Hepatocyte (in vitro differentiated cells): Measurements from ENCODE around the gene PDK1. TPM values are rescaled to one million over a fixed set of nuclear protein-coding genes. Genes with fewer than 3 reads are reported as not detected.
"Not testable (repeated sequence)": the region's sequence is repeated elsewhere in the genome, so short reads cannot be mapped to it uniquely, and the experiment has no call there.

Experiments used
- DNase-seq: peaks from one replicate; pipeline ENCODE4 v3.0.0-alpha.2; 2016; ENCODE audit warnings: low spot score
- H2AFZ ChIP-seq: fragments of 200-600 bp; sonication (generic); 2 replicates; pipeline ENCODE4 v1.6.0; 2016; ENCODE audit warnings: antibody characterized with exemption, mild to moderate bottlenecking
- H3K27ac ChIP-seq: fragments of 200-600 bp; sonication (generic); 2 replicates; pipeline ENCODE4 v1.5.1; 2016; ENCODE audit warnings: mild to moderate bottlenecking
- H3K27me3 ChIP-seq: fragments of 200-600 bp; sonication (generic); 2 replicates; pipeline ENCODE4 v1.6.1; 2016
- H3K36me3 ChIP-seq: fragments of 200-600 bp; sonication (generic); replicated peaks from 2 replicates; pipeline ENCODE4 v1.5.1; 2016; ENCODE audit warnings: low read depth; ENCODE audit not compliant: insufficient read depth
- H3K4me1 ChIP-seq: fragments of 200-600 bp; sonication (generic); 2 replicates; pipeline ENCODE4 v1.5.1; 2016; ENCODE audit warnings: mild to moderate bottlenecking, moderate library complexity; ENCODE audit not compliant: insufficient read depth
- H3K4me2 ChIP-seq: fragments of 200-600 bp; sonication (generic); 2 replicates; pipeline ENCODE4 v1.6.0; 2016
- H3K4me3 ChIP-seq: fragments of 200-600 bp; sonication (generic); 2 replicates; pipeline ENCODE4 v1.5.1; 2016; ENCODE audit warnings: mild to moderate bottlenecking
- H3K79me2 ChIP-seq: fragments of 200-600 bp; sonication (generic); 2 replicates; pipeline ENCODE4 v1.6.0; 2017; ENCODE audit warnings: mild to moderate bottlenecking
- H3K9me2 ChIP-seq: fragments of 200-600 bp; sonication (generic); replicated peaks from 2 replicates; pipeline ENCODE4 v1.6.0; 2017; ENCODE audit warnings: mild to moderate bottlenecking; ENCODE audit not compliant: insufficient read depth
- H3K9me3 ChIP-seq: fragments of 200-600 bp; sonication (generic); 2 replicates; pipeline ENCODE4 v1.5.1; 2016; ENCODE audit warnings: low read depth, mild to moderate bottlenecking
- H4K20me1 ChIP-seq: fragments of 200-600 bp; sonication (generic); 2 replicates; pipeline ENCODE4 v1.6.0; 2016; ENCODE audit warnings: mild to moderate bottlenecking; ENCODE audit not compliant: insufficient read depth, poor library complexity, severe bottlenecking
- CTCF ChIP-seq: fragments of 200-600 bp; sonication (generic); IDR thresholded peaks from 2 replicates; pipeline ENCODE4 v1.5.1; 2016; ENCODE audit warnings: antibody characterized with exemption, mild to moderate bottlenecking; ENCODE audit not compliant: poor library complexity
- EZH2 ChIP-seq: fragments of 200-600 bp; sonication (generic); IDR thresholded peaks from 2 replicates; pipeline ENCODE4 v1.6.1; 2016; ENCODE audit warnings: antibody characterized with exemption, mild to moderate bottlenecking, borderline replicate concordance
- EZH2phosphoT487 ChIP-seq: fragments of 200-600 bp; sonication (generic); IDR thresholded peaks from one replicate; pipeline ENCODE4 v1.6.1; 2018; ENCODE audit warnings: antibody characterized with exemption, mild to moderate bottlenecking, low read depth, moderate library complexity; ENCODE audit not compliant: unreplicated experiment, severe bottlenecking
- WGBS: methylation state at CpG from one replicate; pipeline ENCODE4 v1.1.6; 2016; ENCODE audit warnings: low lambda C conversion rate; ENCODE audit errors: missing lambda C conversion rate; 5-methylcytosine and 5-hydroxymethylcytosine counted together
- polyA plus RNA-seq: library from polyadenylated mRNA; unstranded; fragments of >200 nt; fragmentation: Nextera tagmentation; extraction: Ambion mirVana; gene quantifications from 2 replicates; pipeline ENCODE4 v1.2.1, GENCODE V29; 2016
- total RNA-seq: library from RNA; depleted of rRNA; stranded (reverse); fragments of >200 nt; gene quantifications from 2 replicates; pipeline ENCODE4 v1.2.3, GENCODE V29; 2014

The PDK1 gene
- total and polyA plus RNA-seq, 2 experiments from 2014 or later, result 8.0 to 13.1 TPM

- Histone ChIP-seq H3K36me3 (no peaks in the 10 kb centered on the region), H3K27me3 (no peaks in the 10 kb centered on the region), H3K9me3 (no peaks in the 10 kb centered on the region), H4K20me1 (no peaks in the 10 kb centered on the region), H3K9me2 (no peaks in the 10 kb centered on the region), H3K79me2 (no peaks in the 10 kb centered on the region), H3K27ac (no peak overlapping the region), H3K4me3 (no peak overlapping the region), H3K4me2 (no peak overlapping the region), H2AFZ (no peak overlapping the region), H3K4me1 (peaks cover 2% of the 10 kb centered on the region)
- 70% methylated on average over 2 of the region's 2 CpGs for WGBS
- no peak for TF ChIP-seq CTCF
- no peak for TF ChIP-seq EZH2phosphoT487
- no peak for TF ChIP-seq EZH2
- DNase-seq, result no peak
Observed at GRCh38 chr2:172531309-172531708, 24.6 kb upstream of the PDK1 start.

GRCh38 chr2:172532461-172532860, 23.4 kb upstream of the PDK1 start:
- WGBS, result 97% methylated on average over 2 of the region's 2 CpGs

GRCh38 chr2:172533687-172534086, 22.2 kb upstream of the PDK1 start:
- Histone ChIP-seq H3K36me3 (no peaks in the 10 kb centered on the region), H3K27ac (no peak overlapping the region), H3K9me3 (no peaks in the 10 kb centered on the region), H3K27me3 (no peaks in the 10 kb centered on the region), H3K79me2 (no peaks in the 10 kb centered on the region), H3K4me2 (no peak overlapping the region), H3K4me1 (peaks cover 2% of the 10 kb centered on the region), H2AFZ (no peak overlapping the region), H4K20me1 (no peaks in the 10 kb centered on the region), H3K4me3 (no peak overlapping the region), H3K9me2 (no peaks in the 10 kb centered on the region)
- WGBS, result 100% methylated on average over 1 of the region's 1 CpG
- no peak for TF ChIP-seq CTCF
- TF ChIP-seq EZH2, result no peak
- no peak for TF ChIP-seq EZH2phosphoT487
- no peak for DNase-seq

More at GRCh38 chr2:172532461-172532860, 23.4 kb upstream of the PDK1 start:
- not testable (repeated sequence) for H3K27ac ChIP-seq, DNase-seq, H3K36me3 ChIP-seq, H3K9me3 ChIP-seq, H3K4me2 ChIP-seq, H3K4me3 ChIP-seq, H2AFZ ChIP-seq, H3K27me3 ChIP-seq, H3K9me2 ChIP-seq, H4K20me1 ChIP-seq, H3K4me1 ChIP-seq, H3K79me2 ChIP-seq

- Histone ChIP-seq H3K79me2 (no peaks in the 10 kb centered on the region), H3K9me2 (no peaks in the 10 kb centered on the region), H3K9me3 (no peaks in the 10 kb centered on the region), H3K4me1 (peaks cover 2% of the 10 kb centered on the region), H3K36me3 (no peaks in the 10 kb centered on the region), H3K27me3 (no peaks in the 10 kb centered on the region), H2AFZ (no peak overlapping the region), H4K20me1 (no peaks in the 10 kb centered on the region), H3K4me3 (no peak overlapping the region), H3K4me2 (no peak overlapping the region), H3K27ac (no peak overlapping the region)
- 93% methylated on average over 3 of the region's 3 CpGs for WGBS
- no peak for DNase-seq
- TF ChIP-seq EZH2 (no peak), CTCF (no peak), EZH2phosphoT487 (no peak)
Observed at GRCh38 chr2:172535119-172535518, 20.8 kb upstream of the PDK1 start.

GRCh38 chr2:172537851-172538250, 18.0 kb upstream of the PDK1 start:
- not testable (repeated sequence) for H4K20me1 ChIP-seq, H3K79me2 ChIP-seq, H3K4me1 ChIP-seq, DNase-seq, H3K9me3 ChIP-seq, H3K27me3 ChIP-seq, H3K4me2 ChIP-seq, H3K4me3 ChIP-seq, H3K36me3 ChIP-seq, H3K27ac ChIP-seq, H3K9me2 ChIP-seq, H2AFZ ChIP-seq
- WGBS, result no CpG with 5 or more reads among the region's 37 CpGs
